ENCODE data around the gene SLC25A14. TPM values are rescaled to one million over a fixed set of nuclear protein-coding genes. Genes with fewer than 3 reads are reported as not detected.

Gene SLC25A14
- polyA plus RNA-seq, 2 of the 4 experiments (the other 2 are of a cell fraction) = 23.0 to 34.8 TPM

DNA sequence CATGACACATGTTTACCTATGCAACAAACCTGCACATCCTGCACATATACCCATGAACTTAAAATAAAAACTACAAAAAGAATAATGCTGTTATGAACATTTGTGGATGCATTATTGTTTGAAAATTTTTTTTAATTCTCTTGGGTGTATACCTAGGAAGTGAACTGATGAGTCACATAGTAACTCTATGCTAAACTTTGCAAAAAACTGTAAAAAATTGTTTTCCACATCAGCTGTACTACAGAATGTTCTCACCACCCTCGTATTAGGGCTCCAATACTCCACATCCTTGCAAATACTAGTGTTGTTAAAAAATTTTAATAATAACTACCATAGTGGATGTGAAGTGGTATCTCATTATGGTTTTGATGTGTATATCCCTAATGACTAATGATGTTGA is 37.7 kb upstream of the SLC25A14 start:
- WGBS (ENCODE audit: missing lambda C conversion rate) = 9% methylated on average over 1 of the region's 1 CpG
- Histone ChIP-seq H3K4me3 (no peak overlapping the region), H3K27ac (no peak overlapping the region), H3K4me2 (no peak overlapping the region), H3K9me3 (no peaks in the 10 kb centered on the region), H3K4me1 (no peaks in the 10 kb centered on the region)
- CTCF ChIA-PET = no interaction called here
- no peak for FAIRE-seq
- no peak for DNase-seq (ENCODE audit: low read depth in 1 of 2, low spot score in 1 of 2)
- POLR2A ChIA-PET = no interaction called here
- TF ChIP-seq, protein P1, sequence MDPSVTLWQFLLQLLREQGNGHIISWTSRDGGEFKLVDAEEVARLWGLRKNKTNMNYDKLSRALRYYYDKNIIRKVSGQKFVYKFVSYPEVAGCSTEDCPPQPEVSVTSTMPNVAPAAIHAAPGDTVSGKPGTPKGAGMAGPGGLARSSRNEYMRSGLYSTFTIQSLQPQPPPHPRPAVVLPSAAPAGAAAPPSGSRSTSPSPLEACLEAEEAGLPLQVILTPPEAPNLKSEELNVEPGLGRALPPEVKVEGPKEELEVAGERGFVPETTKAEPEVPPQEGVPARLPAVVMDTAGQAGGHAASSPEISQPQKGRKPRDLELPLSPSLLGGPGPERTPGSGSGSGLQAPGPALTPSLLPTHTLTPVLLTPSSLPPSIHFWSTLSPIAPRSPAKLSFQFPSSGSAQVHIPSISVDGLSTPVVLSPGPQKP (IDR thresholded peaks at IDR 0.05; ENCODE audit: low read depth, low read length) = no peak
- no peak for TF ChIP-seq MAFK (IDR thresholded peaks at IDR 0.05; ENCODE audit: partially characterized antibody)
- TF ChIP-seq KDM1A (IDR thresholded peaks at IDR 0.05; ENCODE audit: low read depth) = no peak
- TF ChIP-seq KDM5A (IDR thresholded peaks at IDR 0.05) = no peak
- no peak for TF ChIP-seq RCOR1 (IDR thresholded peaks at IDR 0.05; ENCODE audit: low read depth, low read length)
- no peak for TF ChIP-seq POLR2AphosphoS2 (conservative IDR thresholded peaks at IDR 0.05; ENCODE audit: low read length)
- no peak for TF ChIP-seq ZSCAN20 (CRISPR knock-in tag; IDR thresholded peaks at IDR 0.05)
- TF ChIP-seq EHF (CRISPR knock-in tag; IDR thresholded peaks at IDR 0.05) = no peak
- TF ChIP-seq NPAS2 (CRISPR knock-in tag; IDR thresholded peaks at IDR 0.05; ENCODE audit: borderline replicate concordance) = no peak
- no peak for TF ChIP-seq SREBF2 (IDR thresholded peaks at IDR 0.05)
- TF ChIP-seq, protein P2, sequence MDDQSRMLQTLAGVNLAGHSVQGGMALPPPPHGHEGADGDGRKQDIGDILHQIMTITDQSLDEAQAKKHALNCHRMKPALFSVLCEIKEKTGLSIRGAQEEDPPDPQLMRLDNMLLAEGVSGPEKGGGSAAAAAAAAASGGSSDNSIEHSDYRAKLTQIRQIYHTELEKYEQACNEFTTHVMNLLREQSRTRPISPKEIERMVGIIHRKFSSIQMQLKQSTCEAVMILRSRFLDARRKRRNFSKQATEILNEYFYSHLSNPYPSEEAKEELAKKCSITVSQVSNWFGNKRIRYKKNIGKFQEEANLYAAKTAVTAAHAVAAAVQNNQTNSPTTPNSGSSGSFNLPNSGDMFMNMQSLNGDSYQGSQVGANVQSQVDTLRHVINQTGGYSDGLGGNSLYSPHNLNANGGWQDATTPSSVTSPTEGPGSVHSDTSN (IDR thresholded peaks at IDR 0.05) = no peak
- no peak for TF ChIP-seq FOSL2 (IDR thresholded peaks at IDR 0.05)
- TF ChIP-seq FOSL2 (CRISPR knock-in tag; IDR thresholded peaks at IDR 0.05) = no peak
- TF ChIP-seq ESRRA (IDR thresholded peaks at IDR 0.05; ENCODE audit: borderline replicate concordance, low read length) = no peak
- TF ChIP-seq NR3C1 (IDR thresholded peaks at IDR 0.05) = no peak
- TF ChIP-seq, protein P3, sequence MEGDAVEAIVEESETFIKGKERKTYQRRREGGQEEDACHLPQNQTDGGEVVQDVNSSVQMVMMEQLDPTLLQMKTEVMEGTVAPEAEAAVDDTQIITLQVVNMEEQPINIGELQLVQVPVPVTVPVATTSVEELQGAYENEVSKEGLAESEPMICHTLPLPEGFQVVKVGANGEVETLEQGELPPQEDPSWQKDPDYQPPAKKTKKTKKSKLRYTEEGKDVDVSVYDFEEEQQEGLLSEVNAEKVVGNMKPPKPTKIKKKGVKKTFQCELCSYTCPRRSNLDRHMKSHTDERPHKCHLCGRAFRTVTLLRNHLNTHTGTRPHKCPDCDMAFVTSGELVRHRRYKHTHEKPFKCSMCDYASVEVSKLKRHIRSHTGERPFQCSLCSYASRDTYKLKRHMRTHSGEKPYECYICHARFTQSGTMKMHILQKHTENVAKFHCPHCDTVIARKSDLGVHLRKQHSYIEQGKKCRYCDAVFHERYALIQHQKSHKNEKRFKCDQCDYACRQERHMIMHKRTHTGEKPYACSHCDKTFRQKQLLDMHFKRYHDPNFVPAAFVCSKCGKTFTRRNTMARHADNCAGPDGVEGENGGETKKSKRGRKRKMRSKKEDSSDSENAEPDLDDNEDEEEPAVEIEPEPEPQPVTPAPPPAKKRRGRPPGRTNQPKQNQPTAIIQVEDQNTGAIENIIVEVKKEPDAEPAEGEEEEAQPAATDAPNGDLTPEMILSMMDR (IDR thresholded peaks at IDR 0.05) = no peak
- TF ChIP-seq, protein P4, sequence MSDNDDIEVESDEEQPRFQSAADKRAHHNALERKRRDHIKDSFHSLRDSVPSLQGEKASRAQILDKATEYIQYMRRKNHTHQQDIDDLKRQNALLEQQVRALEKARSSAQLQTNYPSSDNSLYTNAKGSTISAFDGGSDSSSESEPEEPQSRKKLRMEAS (IDR thresholded peaks at IDR 0.05) = no peak
- TF ChIP-seq NFE2L2 (conservative IDR thresholded peaks at IDR 0.05; ENCODE audit: low read length) = no peak
- ATAC-seq = no peak

DNA sequence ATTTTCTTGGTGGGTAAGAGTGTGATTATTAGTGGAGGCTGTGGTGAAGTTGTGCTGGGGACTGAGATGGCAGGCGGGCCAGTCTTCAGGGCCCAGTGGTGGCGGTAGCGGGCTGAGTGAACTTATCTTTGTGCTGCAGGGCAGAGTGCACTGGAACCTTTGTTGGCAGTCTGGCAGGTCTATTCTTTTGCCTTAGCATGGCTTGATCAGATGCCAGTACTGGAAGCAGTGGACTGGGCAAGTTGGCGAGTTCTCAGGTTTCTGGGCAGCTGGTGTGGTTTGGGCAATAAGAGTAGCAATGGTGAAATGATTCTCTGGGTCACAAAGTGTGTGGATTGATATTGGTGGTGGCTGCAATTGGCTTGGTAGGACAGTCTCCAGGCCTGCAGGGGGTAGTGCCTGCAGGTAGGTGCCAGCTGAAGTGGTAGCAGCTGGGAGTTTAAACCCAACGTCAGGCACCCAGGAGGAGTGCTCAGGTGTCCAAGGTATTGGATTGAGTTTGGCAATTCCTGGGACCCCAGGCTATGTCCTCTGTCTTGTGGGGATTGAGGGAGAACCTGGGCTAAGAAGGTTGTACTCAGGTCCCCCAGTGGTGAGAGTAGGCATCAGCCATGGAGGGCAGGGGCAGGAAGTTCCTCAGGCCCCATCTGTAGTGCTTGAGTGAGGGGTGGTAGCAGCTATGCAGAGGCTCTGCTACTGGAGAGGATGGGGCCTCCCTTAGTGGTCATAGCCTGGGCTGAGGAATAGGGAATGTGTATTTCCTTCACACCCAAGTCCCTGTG is 34.9 kb upstream of the SLC25A14 start:
- ATAC-seq (peak in 1 of 2 experiments; percentile 67; a peak in 3 of 6 replicates), FAIRE-seq (no peak), DNase-seq (ENCODE audit: low read depth in 1 of 2, low spot score in 1 of 2) (no peak)
- Histone ChIP-seq H3K4me3 (no peak overlapping the region), H3K4me1 (no peaks in the 10 kb centered on the region), H3K4me2 (no peak overlapping the region), H3K9me3 (no peaks in the 10 kb centered on the region), H3K27ac (no peak overlapping the region)
- POLR2A ChIA-PET = no interaction called here
- CTCF ChIA-PET = no interaction called here
- WGBS (ENCODE audit: missing lambda C conversion rate) = 76% methylated on average over 5 of the region's 5 CpGs
- TF ChIP-seq HOXB13 (CRISPR knock-in tag; IDR thresholded peaks at IDR 0.05; ENCODE audit: low read depth) = no peak
- TF ChIP-seq HOXA7 (CRISPR knock-in tag; IDR thresholded peaks at IDR 0.05) = no peak
- TF ChIP-seq RAD21 (conservative IDR thresholded peaks at IDR 0.05 in 1 of 2, IDR thresholded peaks at IDR 0.05 in 1 of 2) = no peak
- no peak for TF ChIP-seq NPAS2 (CRISPR knock-in tag; IDR thresholded peaks at IDR 0.05; ENCODE audit: borderline replicate concordance)
- TF ChIP-seq, protein P1 (IDR thresholded peaks at IDR 0.05; ENCODE audit: low read depth, low read length) = no peak
- TF ChIP-seq, protein P5, sequence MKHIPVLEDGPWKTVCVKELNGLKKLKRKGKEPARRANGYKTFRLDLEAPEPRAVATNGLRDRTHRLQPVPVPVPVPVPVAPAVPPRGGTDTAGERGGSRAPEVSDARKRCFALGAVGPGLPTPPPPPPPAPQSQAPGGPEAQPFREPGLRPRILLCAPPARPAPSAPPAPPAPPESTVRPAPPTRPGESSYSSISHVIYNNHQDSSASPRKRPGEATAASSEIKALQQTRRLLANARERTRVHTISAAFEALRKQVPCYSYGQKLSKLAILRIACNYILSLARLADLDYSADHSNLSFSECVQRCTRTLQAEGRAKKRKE (CRISPR knock-in tag; IDR thresholded peaks at IDR 0.05; ENCODE audit: low read depth) = no peak
- no peak for TF ChIP-seq FOSL2 (IDR thresholded peaks at IDR 0.05)
- no peak for TF ChIP-seq FOSL2 (CRISPR knock-in tag; IDR thresholded peaks at IDR 0.05)
- no peak for TF ChIP-seq TP53 (CRISPR knock-in tag; IDR thresholded peaks at IDR 0.05)
- TF ChIP-seq TFCP2L1 (CRISPR knock-in tag; IDR thresholded peaks at IDR 0.05) = no peak
- TF ChIP-seq EP300 (IDR thresholded peaks at IDR 0.05) = no peak
- no peak for TF ChIP-seq ESRRA (IDR thresholded peaks at IDR 0.05; ENCODE audit: borderline replicate concordance, low read length)
- TF ChIP-seq, protein P6, sequence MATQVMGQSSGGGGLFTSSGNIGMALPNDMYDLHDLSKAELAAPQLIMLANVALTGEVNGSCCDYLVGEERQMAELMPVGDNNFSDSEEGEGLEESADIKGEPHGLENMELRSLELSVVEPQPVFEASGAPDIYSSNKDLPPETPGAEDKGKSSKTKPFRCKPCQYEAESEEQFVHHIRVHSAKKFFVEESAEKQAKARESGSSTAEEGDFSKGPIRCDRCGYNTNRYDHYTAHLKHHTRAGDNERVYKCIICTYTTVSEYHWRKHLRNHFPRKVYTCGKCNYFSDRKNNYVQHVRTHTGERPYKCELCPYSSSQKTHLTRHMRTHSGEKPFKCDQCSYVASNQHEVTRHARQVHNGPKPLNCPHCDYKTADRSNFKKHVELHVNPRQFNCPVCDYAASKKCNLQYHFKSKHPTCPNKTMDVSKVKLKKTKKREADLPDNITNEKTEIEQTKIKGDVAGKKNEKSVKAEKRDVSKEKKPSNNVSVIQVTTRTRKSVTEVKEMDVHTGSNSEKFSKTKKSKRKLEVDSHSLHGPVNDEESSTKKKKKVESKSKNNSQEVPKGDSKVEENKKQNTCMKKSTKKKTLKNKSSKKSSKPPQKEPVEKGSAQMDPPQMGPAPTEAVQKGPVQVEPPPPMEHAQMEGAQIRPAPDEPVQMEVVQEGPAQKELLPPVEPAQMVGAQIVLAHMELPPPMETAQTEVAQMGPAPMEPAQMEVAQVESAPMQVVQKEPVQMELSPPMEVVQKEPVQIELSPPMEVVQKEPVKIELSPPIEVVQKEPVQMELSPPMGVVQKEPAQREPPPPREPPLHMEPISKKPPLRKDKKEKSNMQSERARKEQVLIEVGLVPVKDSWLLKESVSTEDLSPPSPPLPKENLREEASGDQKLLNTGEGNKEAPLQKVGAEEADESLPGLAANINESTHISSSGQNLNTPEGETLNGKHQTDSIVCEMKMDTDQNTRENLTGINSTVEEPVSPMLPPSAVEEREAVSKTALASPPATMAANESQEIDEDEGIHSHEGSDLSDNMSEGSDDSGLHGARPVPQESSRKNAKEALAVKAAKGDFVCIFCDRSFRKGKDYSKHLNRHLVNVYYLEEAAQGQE (IDR thresholded peaks at IDR 0.05) = no peak

All from A549 (cell line).